T-helper 2 cell treated with Interferon-gamma antibody and Interleukin-4, amounts not matched to agents 5 μg/mL and 100 μg/mL, for 36 hours (primary cell): Measurements from ENCODE around the gene TLR2.

Experiments used
- DNase-seq: peaks from one replicate; pipeline ENCODE4 v3.0.0; 2021; ENCODE audit warnings: low spot score
- H3K27ac Mint-ChIP-seq: one replicate; pipeline ENCODE4 v1.8.0; 2021; ENCODE audit warnings: mild to moderate bottlenecking, mixed read lengths
- H3K27me3 Mint-ChIP-seq: one replicate; pipeline ENCODE4 v1.8.0; 2021; ENCODE audit warnings: low read depth, mixed read lengths
- H3K36me3 Mint-ChIP-seq: one replicate; pipeline ENCODE4 v1.8.0; 2021; ENCODE audit warnings: low read depth, mixed read lengths
- H3K4me1 Mint-ChIP-seq: one replicate; pipeline ENCODE4 v1.8.0; 2021; ENCODE audit warnings: low read depth, mixed read lengths
- H3K4me3 Mint-ChIP-seq: one replicate; pipeline ENCODE4 v1.8.0; 2022; ENCODE audit warnings: mild to moderate bottlenecking, moderate library complexity, mixed read lengths
- H3K9me3 Mint-ChIP-seq: one replicate; pipeline ENCODE4 v1.8.0; 2021; ENCODE audit warnings: mixed read lengths

TLR2 gene

GRCh38 chr4:153684182-153684970 lies at the start of gene TLR2:
TLR2 (plus strand) TSS chr4:153684280; CDS start chr4:153702908, 18,628 bp downstream.
- H3K27ac Mint-ChIP-seq = peak within 1 kb of the TSS; percentile 49
- peaks cover 43% of the 10 kb centered on the region for H3K27me3 Mint-ChIP-seq
- peak; percentile 44 for DNase-seq

GRCh38 chr4:153634738-153635353 lies 49.2 kb upstream of the TLR2 start:
- H3K4me1 Mint-ChIP-seq = no peaks in the 10 kb centered on the region
- H3K9me3 Mint-ChIP-seq = no peaks in the 10 kb centered on the region
- H3K36me3 Mint-ChIP-seq = peaks cover 43% of the 10 kb centered on the region
- no peak overlapping the region for H3K27ac Mint-ChIP-seq
- DNase-seq = no peak
- no peak overlapping the region for H3K4me3 Mint-ChIP-seq
- H3K27me3 Mint-ChIP-seq = no peaks in the 10 kb centered on the region

More at GRCh38 chr4:153684182-153684970, at the start of gene TLR2:
- Mint-ChIP-seq H3K36me3 (peaks cover 17% of the 10 kb centered on the region), H3K4me1 (peaks cover 8% of the 10 kb centered on the region), H3K4me3 (peak within 1 kb of the TSS; percentile 84), H3K9me3 (peaks cover 34% of the 10 kb centered on the region)

- DNase-seq = no peak
- peaks cover 33% of the 10 kb centered on the region for H3K36me3 Mint-ChIP-seq
- no peaks in the 10 kb centered on the region for H3K4me1 Mint-ChIP-seq
- no peak overlapping the region for H3K4me3 Mint-ChIP-seq
- H3K27me3 Mint-ChIP-seq = no peaks in the 10 kb centered on the region
- H3K9me3 Mint-ChIP-seq = no peaks in the 10 kb centered on the region
- H3K27ac Mint-ChIP-seq = no peak overlapping the region
These were observed 48.2 kb upstream of the TLR2 start for GRCh38 chr4:153635846-153636245.

GRCh38 chr4:153637201-153637600 lies 46.9 kb upstream of the TLR2 start:
- H3K4me1 Mint-ChIP-seq = peaks cover 4% of the 10 kb centered on the region
- no peak for DNase-seq
- no peak overlapping the region for H3K4me3 Mint-ChIP-seq
- no peaks in the 10 kb centered on the region for H3K9me3 Mint-ChIP-seq
- no peaks in the 10 kb centered on the region for H3K27me3 Mint-ChIP-seq
- peaks cover 28% of the 10 kb centered on the region for H3K36me3 Mint-ChIP-seq
- H3K27ac Mint-ChIP-seq = no peak overlapping the region

- H3K36me3 Mint-ChIP-seq = peaks cover 22% of the 10 kb centered on the region
- no peak overlapping the region for H3K27ac Mint-ChIP-seq
- peaks cover 6% of the 10 kb centered on the region for H3K4me1 Mint-ChIP-seq
- H3K9me3 Mint-ChIP-seq = no peaks in the 10 kb centered on the region
- no peak overlapping the region for H3K4me3 Mint-ChIP-seq
- no peak for DNase-seq
- H3K27me3 Mint-ChIP-seq = no peaks in the 10 kb centered on the region
These were observed 46.1 kb upstream of the TLR2 start for GRCh38 chr4:153638011-153638410.

- Mint-ChIP-seq H3K4me1 (peaks cover 9% of the 10 kb centered on the region), H3K9me3 (no peaks in the 10 kb centered on the region), H3K36me3 (peaks cover 21% of the 10 kb centered on the region), H3K4me3 (no peak overlapping the region), H3K27ac (no peak overlapping the region), H3K27me3 (no peaks in the 10 kb centered on the region)
- DNase-seq = no peak
These were observed 45.1 kb upstream of the TLR2 start for GRCh38 chr4:153638999-153639398.

GRCh38 chr4:153639833-153640802 lies 44.0 kb upstream of the TLR2 start:
- peaks cover 9% of the 10 kb centered on the region for H3K4me1 Mint-ChIP-seq
- no peak overlapping the region for H3K27ac Mint-ChIP-seq
- peaks cover 4% of the 10 kb centered on the region for H3K9me3 Mint-ChIP-seq
- H3K4me3 Mint-ChIP-seq = no peak overlapping the region
- H3K27me3 Mint-ChIP-seq = no peaks in the 10 kb centered on the region
- no peak for DNase-seq
- peaks cover 12% of the 10 kb centered on the region for H3K36me3 Mint-ChIP-seq

GRCh38 chr4:153641532-153641931 lies 42.5 kb upstream of the TLR2 start:
- Mint-ChIP-seq H3K4me1 (peaks cover 9% of the 10 kb centered on the region), H3K27me3 (no peaks in the 10 kb centered on the region), H3K4me3 (no peak overlapping the region), H3K27ac (no peak overlapping the region), H3K36me3 (peaks cover 3% of the 10 kb centered on the region), H3K9me3 (peaks cover 8% of the 10 kb centered on the region)
- no peak for DNase-seq

GRCh38 chr4:153643406-153644383 lies 40.4 kb upstream of the TLR2 start:
- Mint-ChIP-seq H3K4me1 (peaks cover 18% of the 10 kb centered on the region), H3K27me3 (no peaks in the 10 kb centered on the region), H3K27ac (peak overlapping the region; percentile 49), H3K36me3 (no peaks in the 10 kb centered on the region), H3K9me3 (peaks cover 8% of the 10 kb centered on the region), H3K4me3 (no peak overlapping the region)
- DNase-seq = no peak

- Mint-ChIP-seq H3K9me3 (peaks cover 8% of the 10 kb centered on the region), H3K4me1 (peaks cover 20% of the 10 kb centered on the region), H3K36me3 (no peaks in the 10 kb centered on the region), H3K27ac (no peak overlapping the region), H3K4me3 (no peak overlapping the region), H3K27me3 (no peaks in the 10 kb centered on the region)
- no peak for DNase-seq
These were observed 38.9 kb upstream of the TLR2 start for GRCh38 chr4:153645183-153645582.

- H3K4me1 Mint-ChIP-seq = peaks cover 25% of the 10 kb centered on the region
- H3K36me3 Mint-ChIP-seq = no peaks in the 10 kb centered on the region
- peaks cover 8% of the 10 kb centered on the region for H3K9me3 Mint-ChIP-seq
- H3K27me3 Mint-ChIP-seq = no peaks in the 10 kb centered on the region
- H3K4me3 Mint-ChIP-seq = no peak overlapping the region
- H3K27ac Mint-ChIP-seq = no peak overlapping the region
- no peak for DNase-seq
These were observed 37.8 kb upstream of the TLR2 start for GRCh38 chr4:153646261-153646660.

GRCh38 chr4:153646978-153647377 lies 37.1 kb upstream of the TLR2 start:
- Mint-ChIP-seq H3K9me3 (peaks cover 8% of the 10 kb centered on the region), H3K27ac (no peak overlapping the region), H3K27me3 (no peaks in the 10 kb centered on the region), H3K4me1 (peaks cover 28% of the 10 kb centered on the region), H3K4me3 (no peak overlapping the region), H3K36me3 (no peaks in the 10 kb centered on the region)
- no peak for DNase-seq

GRCh38 chr4:153647975-153648374 lies 36.1 kb upstream of the TLR2 start:
- no peak for DNase-seq
- Mint-ChIP-seq H3K4me3 (no peak overlapping the region), H3K9me3 (peaks cover 8% of the 10 kb centered on the region), H3K27ac (no peak overlapping the region), H3K4me1 (peaks cover 29% of the 10 kb centered on the region), H3K27me3 (no peaks in the 10 kb centered on the region), H3K36me3 (no peaks in the 10 kb centered on the region)
